ENCODE data around the gene SNAP47. TPM values are rescaled to one million over a fixed set of nuclear protein-coding genes. Genes with fewer than 3 reads are reported as not detected.
"Not testable (repeated sequence)": the region's sequence is repeated elsewhere in the genome, so short reads cannot be mapped to it uniquely, and the experiment has no call there.

Gene SNAP47
- total RNA-seq, 1 donor from 2014 or later: 45.9 TPM

DNA sequence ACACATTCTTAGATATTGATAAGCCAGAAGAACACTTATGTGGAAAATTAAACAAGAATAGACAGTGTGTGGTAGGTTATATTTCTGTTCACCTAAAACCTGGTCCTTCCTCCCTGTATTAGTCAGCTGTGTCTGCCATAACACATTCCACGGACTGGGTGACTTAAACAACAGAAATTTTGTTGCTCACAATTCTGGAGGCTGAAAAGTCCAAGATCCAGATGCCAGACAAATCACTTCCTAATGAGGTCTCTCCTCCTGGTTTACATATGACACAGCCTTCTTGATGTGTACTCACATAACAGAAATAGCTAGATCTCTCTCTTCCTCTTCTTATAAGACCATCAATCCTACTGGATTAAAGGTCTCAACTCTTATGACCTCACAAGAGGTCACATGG is 25.8 kb upstream of the SNAP47 start:
- peaks cover 53% of the 10 kb centered on the region for H3K9me3 ChIP-seq (replicated peaks)
- intact Hi-C loops (cut with micrococcal nuclease): no loop called here
- H3K4me3 ChIP-seq: no peak overlapping the region
- no peaks in the 10 kb centered on the region for H3K36me3 ChIP-seq
- H3K27me3 ChIP-seq (ENCODE audit: low read depth): no peaks in the 10 kb centered on the region
- H3K4me1 ChIP-seq: no peaks in the 10 kb centered on the region
- H3K27ac ChIP-seq (replicated peaks): no peak overlapping the region
- no peak for DNase-seq
- TF ChIP-seq, protein P1, sequence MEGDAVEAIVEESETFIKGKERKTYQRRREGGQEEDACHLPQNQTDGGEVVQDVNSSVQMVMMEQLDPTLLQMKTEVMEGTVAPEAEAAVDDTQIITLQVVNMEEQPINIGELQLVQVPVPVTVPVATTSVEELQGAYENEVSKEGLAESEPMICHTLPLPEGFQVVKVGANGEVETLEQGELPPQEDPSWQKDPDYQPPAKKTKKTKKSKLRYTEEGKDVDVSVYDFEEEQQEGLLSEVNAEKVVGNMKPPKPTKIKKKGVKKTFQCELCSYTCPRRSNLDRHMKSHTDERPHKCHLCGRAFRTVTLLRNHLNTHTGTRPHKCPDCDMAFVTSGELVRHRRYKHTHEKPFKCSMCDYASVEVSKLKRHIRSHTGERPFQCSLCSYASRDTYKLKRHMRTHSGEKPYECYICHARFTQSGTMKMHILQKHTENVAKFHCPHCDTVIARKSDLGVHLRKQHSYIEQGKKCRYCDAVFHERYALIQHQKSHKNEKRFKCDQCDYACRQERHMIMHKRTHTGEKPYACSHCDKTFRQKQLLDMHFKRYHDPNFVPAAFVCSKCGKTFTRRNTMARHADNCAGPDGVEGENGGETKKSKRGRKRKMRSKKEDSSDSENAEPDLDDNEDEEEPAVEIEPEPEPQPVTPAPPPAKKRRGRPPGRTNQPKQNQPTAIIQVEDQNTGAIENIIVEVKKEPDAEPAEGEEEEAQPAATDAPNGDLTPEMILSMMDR (IDR thresholded peaks at IDR 0.05; ENCODE audit: borderline replicate concordance): no peak

DNA sequence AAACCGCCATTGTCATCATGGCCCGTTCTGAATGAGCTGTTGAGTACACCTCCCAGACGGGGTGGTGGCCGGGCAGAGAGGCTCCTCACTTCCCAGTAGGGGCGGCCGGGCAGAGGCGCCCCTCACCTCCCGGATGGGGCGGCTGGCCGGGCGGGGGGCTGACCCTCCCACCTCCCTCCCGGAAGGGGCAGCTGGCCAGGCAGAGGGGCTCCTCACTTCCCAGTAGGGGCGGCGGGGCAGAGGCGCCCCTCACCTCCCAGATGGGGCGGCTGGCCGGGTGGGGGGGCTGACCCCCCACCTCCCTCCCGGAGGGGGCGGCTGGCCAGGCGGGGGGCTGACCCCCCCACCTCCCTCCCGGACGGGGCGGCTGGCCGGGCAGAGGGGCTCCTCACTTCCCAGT is 24.8 kb upstream of the SNAP47 start:
- H3K4me1 ChIP-seq; H3K4me3 ChIP-seq; H3K27ac ChIP-seq (replicated peaks); DNase-seq; H3K36me3 ChIP-seq; H3K27me3 ChIP-seq (ENCODE audit: low read depth); intact Hi-C loops (cut with micrococcal nuclease): not testable (repeated sequence)
- peaks cover 64% of the 10 kb centered on the region for H3K9me3 ChIP-seq (replicated peaks)

- Histone ChIP-seq H3K36me3 (no peaks in the 10 kb centered on the region), H3K9me3 (replicated peaks) (peaks cover 78% of the 10 kb centered on the region), H3K4me3 (no peak overlapping the region), H3K4me1 (no peaks in the 10 kb centered on the region), H3K27me3 (ENCODE audit: low read depth) (no peaks in the 10 kb centered on the region), H3K27ac (replicated peaks) (no peak overlapping the region)
- intact Hi-C loops (cut with micrococcal nuclease): no loop called here
- DNase-seq: no peak
- TF ChIP-seq, protein P1 (IDR thresholded peaks at IDR 0.05; ENCODE audit: borderline replicate concordance): no peak
These were observed 22.6 kb upstream of the SNAP47 start for GRCh38 chr1:227712648-227713047.

GRCh38 chr1:227718932-227719331 is 16.3 kb upstream of the SNAP47 start:
- Histone ChIP-seq H3K9me3 (replicated peaks) (peaks cover 93% of the 10 kb centered on the region), H3K4me3 (no peak overlapping the region), H3K4me1 (no peaks in the 10 kb centered on the region), H3K27me3 (ENCODE audit: low read depth) (no peaks in the 10 kb centered on the region), H3K27ac (replicated peaks) (no peak overlapping the region), H3K36me3 (no peaks in the 10 kb centered on the region)
- intact Hi-C loops (cut with micrococcal nuclease): no loop called here
- no peak for DNase-seq
- TF ChIP-seq, protein P1 (IDR thresholded peaks at IDR 0.05; ENCODE audit: borderline replicate concordance): no peak

DNA sequence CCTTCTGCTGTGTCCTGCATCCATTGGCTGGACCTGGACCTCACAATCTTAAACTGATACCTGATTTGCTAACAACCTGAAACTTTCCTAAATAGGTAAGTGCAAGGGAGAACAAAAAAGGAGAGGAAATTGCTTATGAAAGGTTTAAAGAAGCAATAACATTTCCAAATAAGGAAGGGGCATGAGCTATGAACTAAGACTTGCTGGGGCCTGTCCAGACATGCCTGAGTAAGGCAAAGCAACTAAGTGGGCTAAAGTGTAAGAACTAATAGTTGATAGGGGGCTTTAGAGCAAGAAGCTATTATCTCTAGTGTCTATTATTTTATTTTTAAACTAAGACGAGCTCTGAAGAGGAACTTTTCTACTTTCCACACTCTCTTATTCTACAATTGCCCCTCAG is 11.8 kb upstream of the SNAP47 start:
- TF ChIP-seq, protein P1 (IDR thresholded peaks at IDR 0.05; ENCODE audit: borderline replicate concordance): no peak
- Histone ChIP-seq H3K9me3 (replicated peaks) (peaks cover 48% of the 10 kb centered on the region), H3K4me1 (peaks cover 9% of the 10 kb centered on the region), H3K4me3 (no peak overlapping the region), H3K27ac (replicated peaks) (no peak overlapping the region), H3K27me3 (ENCODE audit: low read depth) (no peaks in the 10 kb centered on the region), H3K36me3 (no peaks in the 10 kb centered on the region)
- intact Hi-C loops (cut with micrococcal nuclease): no loop called here
- DNase-seq: no peak

GRCh38 chr1:227725046-227725445 is 10.2 kb upstream of the SNAP47 start:
- DNase-seq: no peak
- H3K27me3 ChIP-seq (ENCODE audit: low read depth): no peaks in the 10 kb centered on the region
- TF ChIP-seq, protein P1 (IDR thresholded peaks at IDR 0.05; ENCODE audit: borderline replicate concordance): no peak
- no peak overlapping the region for H3K4me3 ChIP-seq
- intact Hi-C loops (cut with micrococcal nuclease): no loop called here
- no peaks in the 10 kb centered on the region for H3K36me3 ChIP-seq
- H3K4me1 ChIP-seq: peaks cover 25% of the 10 kb centered on the region
- H3K9me3 ChIP-seq (replicated peaks): peaks cover 32% of the 10 kb centered on the region
- H3K27ac ChIP-seq (replicated peaks): no peak overlapping the region

Measured in left ventricle myocardium inferior (tissue), 1 donor.